CD4-positive, alpha-beta T cell (primary cell): ENCODE results near the gene PROSER2. TPM values are rescaled to one million over a fixed set of nuclear protein-coding genes. Genes with fewer than 3 reads are reported as not detected.

Experiments used
- ATAC-seq: fragments of 200-7000 bp; cut with Tn5 transposase; one replicate; pipeline ENCODE4 v1.10.0; 2022; ENCODE audit warnings: mild to moderate bottlenecking; ENCODE audit not compliant: poor library complexity
- CTCF ChIA-PET: fragments of 350-600 bp; sonication (Branson Sonifier 250); formaldehyde crosslinking; loops from one replicate; lab custom pipeline; 2021; ENCODE audit warnings: antibody characterized with exemption, inconsistent platforms; lab: Charles Lee
- POLR2A ChIA-PET: fragments of 350-600 bp; sonication (Branson Sonifier 250); formaldehyde crosslinking; loops from one replicate; lab custom pipeline; 2021; ENCODE audit warnings: antibody characterized with exemption, inconsistent platforms; lab: Charles Lee
- DNase-seq, 14 experiments: peaks; one replicate each; pipeline ENCODE4 v3.0.0-alpha.2; 2013 to 2020; ENCODE audit warnings: mixed read lengths in 2 of 14
- H3K27ac ChIP-seq, 2 donors: one replicate each; pipeline versions ENCODE4 v1.5.1 to v1.7.0; 2013; ENCODE audit warnings: low read length in 2 of 2, low read depth in 1 of 2, mild to moderate bottlenecking in 1 of 2
- H3K27me3 ChIP-seq, 2 experiments: 1 replicate in 1 of 2; 2 replicates in 1 of 2; pipeline versions ENCODE4 v1.6.1 to v1.7.0; 2013; ENCODE audit warnings: low read length in 2 of 2, control low read depth in 1 of 2, mild to moderate bottlenecking in 1 of 2, moderate library complexity in 1 of 2; ENCODE audit not compliant: insufficient read depth in 2 of 2, control insufficient read depth in 1 of 2
- H3K36me3 ChIP-seq: one replicate; pipeline ENCODE4 v1.6.1; 2013; ENCODE audit warnings: low read length, control low read depth; ENCODE audit not compliant: insufficient read depth
- H3K4me1 ChIP-seq: one replicate; pipeline ENCODE4 v1.6.1; 2013; ENCODE audit warnings: low read length, control low read depth; ENCODE audit not compliant: insufficient read depth
- H3K4me3 ChIP-seq: one replicate; pipeline ENCODE4 v1.5.1; 2013; ENCODE audit warnings: mild to moderate bottlenecking, low read length, moderate library complexity
- H3K9me3 ChIP-seq, 2 experiments: 1 replicate in 1 of 2; 2 replicates in 1 of 2; pipeline versions ENCODE4 v1.6.1 to v1.7.0; 2013; ENCODE audit warnings: low read length in 2 of 2, mild to moderate bottlenecking in 2 of 2, control low read depth in 1 of 2, moderate library complexity in 1 of 2; ENCODE audit not compliant: control insufficient read depth in 1 of 2, insufficient read depth in 1 of 2
- H3K27ac Mint-ChIP-seq: one replicate; pipeline ENCODE4 v1.8.0; 2020; ENCODE audit warnings: mixed read lengths
- H3K27me3 Mint-ChIP-seq: one replicate; pipeline ENCODE4 v1.8.0; 2021; ENCODE audit warnings: mixed read lengths
- H3K36me3 Mint-ChIP-seq: one replicate; pipeline ENCODE4 v1.8.0; 2021; ENCODE audit warnings: low read depth, mixed read lengths
- H3K4me1 Mint-ChIP-seq: one replicate; pipeline ENCODE4 v1.8.0; 2021; ENCODE audit warnings: low read depth, mixed read lengths
- H3K4me3 Mint-ChIP-seq: one replicate; pipeline ENCODE4 v1.8.0; 2020; ENCODE audit warnings: mild to moderate bottlenecking, mixed read lengths
- H3K9me3 Mint-ChIP-seq: one replicate; pipeline ENCODE4 v1.8.0; 2020; ENCODE audit warnings: mixed read lengths
- intact Hi-C, 2 experiments: fragments of 100-400 bp; cut with DNase I in 1 of 2; cut with micrococcal nuclease in 1 of 2; formaldehyde crosslinking; loops; one replicate each; pipeline versions ENCODE4 v1.15.1 to v1.9.0; 2023 to 2025; cut with DNase I, micrococcal nuclease
- total RNA-seq, 174 experiments: library from RNA in 2 of 174; stranded (reverse) in 2 of 174; gene quantifications; one replicate each; pipeline ENCODE4 v1.2.3 and lab custom pipeline; 2021 to 2026
- TF ChIP-seq, protein P1 (sequence below): fragments of 200-600 bp; IDR thresholded peaks from one replicate; pipeline ENCODE4 v1.8.0; 2022; ENCODE audit warnings: antibody characterized with exemption, mild to moderate bottlenecking

PROSER2 gene
- total RNA-seq, 2 experiments from 2014 or later: 1.1 TPM

DNA sequence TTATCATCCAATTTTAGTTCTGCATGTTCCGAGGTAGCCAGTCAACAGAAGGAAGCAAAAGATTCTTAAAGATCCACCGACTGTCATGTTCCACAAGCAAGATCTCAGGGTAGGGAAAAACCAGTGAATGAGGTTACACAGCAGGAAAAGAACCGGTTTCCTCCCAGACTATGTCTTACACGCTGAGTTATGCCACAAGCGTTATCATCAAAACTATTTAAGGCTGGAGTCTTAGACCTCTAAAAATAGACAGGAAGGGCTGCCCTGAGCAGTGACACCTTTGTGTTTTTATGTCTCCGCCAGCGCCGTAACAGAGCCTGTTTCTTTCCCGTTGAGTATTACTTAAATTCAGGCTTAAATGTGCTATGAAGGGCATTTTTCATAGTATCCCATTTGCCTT is 48.3 kb downstream of the PROSER2 start:
- ChIA-PET CTCF (no interaction called here), POLR2A (no interaction called here)
- H3K27ac ChIP-seq: no peak overlapping the region
- Mint-ChIP-seq H3K9me3 (no peaks in the 10 kb centered on the region), H3K27ac (no peak overlapping the region), H3K4me3 (no peak overlapping the region), H3K4me1 (peaks cover 10% of the 10 kb centered on the region), H3K27me3 (no peaks in the 10 kb centered on the region), H3K36me3 (no peaks in the 10 kb centered on the region)
- peaks cover 0 to 3% of the 10 kb centered on the region in 2 experiments for H3K27me3 ChIP-seq
- intact Hi-C loops: no loop called here
- TF ChIP-seq, protein P1, sequence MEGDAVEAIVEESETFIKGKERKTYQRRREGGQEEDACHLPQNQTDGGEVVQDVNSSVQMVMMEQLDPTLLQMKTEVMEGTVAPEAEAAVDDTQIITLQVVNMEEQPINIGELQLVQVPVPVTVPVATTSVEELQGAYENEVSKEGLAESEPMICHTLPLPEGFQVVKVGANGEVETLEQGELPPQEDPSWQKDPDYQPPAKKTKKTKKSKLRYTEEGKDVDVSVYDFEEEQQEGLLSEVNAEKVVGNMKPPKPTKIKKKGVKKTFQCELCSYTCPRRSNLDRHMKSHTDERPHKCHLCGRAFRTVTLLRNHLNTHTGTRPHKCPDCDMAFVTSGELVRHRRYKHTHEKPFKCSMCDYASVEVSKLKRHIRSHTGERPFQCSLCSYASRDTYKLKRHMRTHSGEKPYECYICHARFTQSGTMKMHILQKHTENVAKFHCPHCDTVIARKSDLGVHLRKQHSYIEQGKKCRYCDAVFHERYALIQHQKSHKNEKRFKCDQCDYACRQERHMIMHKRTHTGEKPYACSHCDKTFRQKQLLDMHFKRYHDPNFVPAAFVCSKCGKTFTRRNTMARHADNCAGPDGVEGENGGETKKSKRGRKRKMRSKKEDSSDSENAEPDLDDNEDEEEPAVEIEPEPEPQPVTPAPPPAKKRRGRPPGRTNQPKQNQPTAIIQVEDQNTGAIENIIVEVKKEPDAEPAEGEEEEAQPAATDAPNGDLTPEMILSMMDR: no peak
- DNase-seq: peak in 2 of 14 experiments; percentile 12 to 31
- H3K4me3 ChIP-seq: no peak overlapping the region
- H3K9me3 ChIP-seq: no peaks in the 10 kb centered on the region
- no peaks in the 10 kb centered on the region for H3K36me3 ChIP-seq
- peaks cover 30% of the 10 kb centered on the region for H3K4me1 ChIP-seq
- no peak for ATAC-seq

DNA sequence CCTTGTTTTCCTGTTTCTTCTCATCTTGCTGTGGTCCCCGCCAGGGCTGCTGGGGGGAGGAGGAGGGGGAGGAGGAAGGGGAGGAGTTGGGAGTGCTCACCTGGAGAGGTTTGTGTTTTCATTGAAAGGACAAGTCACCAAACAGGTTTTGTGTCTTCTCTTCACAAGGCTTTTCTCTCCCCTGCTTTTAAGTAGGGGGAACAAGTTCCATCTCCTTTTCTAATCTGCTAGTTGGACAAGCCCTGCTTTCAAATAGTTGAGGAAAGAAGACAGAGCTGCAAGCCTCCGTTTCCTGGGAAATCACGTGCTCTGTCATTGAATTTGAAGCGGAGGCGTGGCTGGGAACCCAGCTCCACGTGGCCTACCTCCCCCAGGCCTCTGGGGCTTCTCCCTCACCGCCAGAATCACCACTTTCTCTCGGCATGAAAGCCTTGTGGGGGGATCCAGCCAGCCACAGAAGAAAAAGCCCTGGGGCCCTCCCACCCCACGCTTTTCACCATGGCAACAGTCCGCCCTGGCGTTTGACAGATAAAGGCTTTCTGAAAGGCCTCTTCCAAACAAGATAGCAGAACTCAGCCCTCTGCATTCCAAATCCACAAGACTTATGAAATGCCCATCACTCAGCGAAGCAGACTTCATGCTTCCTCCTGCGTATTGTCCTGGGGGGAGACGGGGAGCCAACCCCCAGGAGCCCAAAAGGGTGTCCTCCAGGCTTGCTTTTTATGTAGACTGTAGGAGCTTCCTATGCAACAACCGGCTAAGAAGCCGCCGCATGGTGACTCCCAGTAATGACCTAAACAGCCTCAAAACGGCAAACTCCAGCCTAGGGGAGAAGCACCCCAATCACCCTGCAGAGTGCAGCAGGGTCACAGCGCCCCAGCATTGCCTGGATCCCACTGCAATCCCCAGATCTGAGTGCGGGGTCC is 51.7 kb downstream of the PROSER2 start:
- Mint-ChIP-seq H3K27me3 (no peaks in the 10 kb centered on the region), H3K36me3 (no peaks in the 10 kb centered on the region), H3K9me3 (no peaks in the 10 kb centered on the region), H3K4me1 (peaks cover 10% of the 10 kb centered on the region), H3K4me3 (no peak overlapping the region), H3K27ac (no peak overlapping the region)
- H3K4me1 ChIP-seq: peaks cover 30% of the 10 kb centered on the region
- H3K4me3 ChIP-seq: no peak overlapping the region
- ATAC-seq (peak; percentile 51), DNase-seq (peak in 7 of 14 experiments; percentile 12 to 72 (median 37))
- no peaks in the 10 kb centered on the region for H3K9me3 ChIP-seq
- POLR2A ChIA-PET: no interaction called here
- H3K27me3 ChIP-seq: peaks cover 0 to 3% of the 10 kb centered on the region in 2 experiments
- CTCF ChIA-PET: no interaction called here
- no peak overlapping the region for H3K27ac ChIP-seq
- TF ChIP-seq, protein P1: no peak
- H3K36me3 ChIP-seq: no peaks in the 10 kb centered on the region
- intact Hi-C loops: no loop called here

DNA sequence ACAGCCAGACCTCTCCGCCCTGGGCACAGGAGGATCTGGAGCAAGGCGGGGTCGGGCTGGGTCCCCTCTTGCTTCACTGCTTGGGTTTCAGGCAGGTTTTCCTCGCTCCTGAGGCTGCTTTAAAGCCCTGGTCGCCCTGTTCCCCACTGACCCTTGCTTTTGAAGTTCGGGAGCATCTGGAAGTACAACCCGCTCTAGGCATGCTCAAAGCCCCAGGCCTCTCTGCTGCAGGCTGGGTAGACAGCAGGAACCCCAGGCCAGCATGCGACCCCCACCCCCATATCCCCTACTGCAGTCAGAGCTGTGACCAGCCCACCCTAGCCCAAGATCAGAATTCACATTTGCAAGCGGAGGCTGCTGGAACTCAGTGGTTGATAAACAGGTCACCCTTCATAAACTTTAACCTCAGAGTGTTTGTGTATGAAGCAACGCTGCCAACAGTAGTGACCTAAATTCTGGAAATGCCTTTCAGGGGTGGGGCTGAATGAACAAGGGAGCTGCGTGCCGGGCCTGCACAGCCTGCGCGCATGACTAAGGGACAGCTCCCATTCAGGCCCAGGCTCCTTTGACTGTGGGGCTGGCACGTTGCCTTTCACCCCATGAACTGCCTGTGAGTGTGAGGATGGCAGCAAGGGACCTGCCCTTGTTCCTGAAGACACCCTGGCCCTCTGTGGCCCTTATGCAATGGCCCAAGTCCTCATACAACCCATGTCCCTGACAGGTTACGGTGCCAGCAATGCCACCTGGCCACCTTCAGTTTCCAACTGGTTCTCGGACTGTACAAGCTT is 52.5 kb downstream of the PROSER2 start:
- Mint-ChIP-seq H3K36me3 (no peaks in the 10 kb centered on the region), H3K4me3 (no peak overlapping the region), H3K27me3 (no peaks in the 10 kb centered on the region), H3K9me3 (no peaks in the 10 kb centered on the region), H3K27ac (no peak overlapping the region), H3K4me1 (peaks cover 10% of the 10 kb centered on the region)
- H3K27ac ChIP-seq: no peak overlapping the region
- no peak for ATAC-seq
- CTCF ChIA-PET: no interaction called here
- peaks cover 30% of the 10 kb centered on the region for H3K4me1 ChIP-seq
- peak in 2 of 14 experiments; percentile 22 to 43 for DNase-seq
- no peak overlapping the region for H3K4me3 ChIP-seq
- peaks cover 0 to 3% of the 10 kb centered on the region in 2 experiments for H3K27me3 ChIP-seq
- no peaks in the 10 kb centered on the region for H3K36me3 ChIP-seq
- intact Hi-C loops: no loop called here
- no peaks in the 10 kb centered on the region for H3K9me3 ChIP-seq
- TF ChIP-seq, protein P1: no peak
- POLR2A ChIA-PET: no interaction called here
